DND-41 (cell line): ENCODE results near the gene FAM98B.

Source experiments
- ATAC-seq: fragments of 200-7000 bp; cut with Tn5 transposase; 3 replicates; pipeline ENCODE4 v1.9.1; 2021; ENCODE audit warnings: low read depth; ENCODE audit not compliant: insufficient read depth
- DNase-seq: peaks from one replicate; pipeline ENCODE4 v3.0.0-alpha.2; 2020
- H2AFZ ChIP-seq: 2 replicates; pipeline ENCODE4 v1.6.0; 2012; ENCODE audit warnings: low read depth, low read length
- H3K27ac ChIP-seq: 2 replicates; pipeline ENCODE4 v1.5.1; 2012; ENCODE audit warnings: low read length, inconsistent platforms
- H3K27me3 ChIP-seq: fragments of 200-600 bp; sonication (generic); 2 replicates; pipeline ENCODE4 v1.6.0; 2012; ENCODE audit warnings: low read length, mild to moderate bottlenecking, inconsistent platforms; ENCODE audit not compliant: insufficient read depth, poor library complexity
- H3K36me3 ChIP-seq: 2 replicates; pipeline ENCODE4 v1.5.1; 2012; ENCODE audit warnings: low read length, inconsistent platforms; ENCODE audit not compliant: insufficient read depth
- H3K4me1 ChIP-seq: 2 replicates; pipeline ENCODE4 v1.5.1; 2012; ENCODE audit warnings: mild to moderate bottlenecking, low read length; ENCODE audit not compliant: insufficient read depth
- H3K4me2 ChIP-seq: 2 replicates; pipeline ENCODE4 v1.6.0; 2012; ENCODE audit warnings: mild to moderate bottlenecking, moderate library complexity, low read length, inconsistent platforms; ENCODE audit not compliant: insufficient read depth
- H3K4me3 ChIP-seq, 2 experiments: fragments of 200-600 bp in 1 of 2; shearing (Covaris generic) in 1 of 2; 2 replicates each; pipeline ENCODE4 v1.5.1; 2012 to 2016; ENCODE audit warnings: inconsistent platforms in 2 of 2, low read length in 2 of 2, mild to moderate bottlenecking in 2 of 2, low read depth in 1 of 2, moderate library complexity in 1 of 2
- H3K79me2 ChIP-seq: 2 replicates; pipeline ENCODE4 v1.6.0; 2012; ENCODE audit warnings: low read length, inconsistent platforms; ENCODE audit not compliant: insufficient read depth
- H3K9ac ChIP-seq: 2 replicates; pipeline ENCODE4 v1.6.0; 2012; ENCODE audit warnings: low read depth, mild to moderate bottlenecking, inconsistent platforms, low read length, moderate library complexity
- H3K9me3 ChIP-seq: 2 replicates; pipeline ENCODE4 v1.5.1; 2012; ENCODE audit warnings: low read length, moderate library complexity, mild to moderate bottlenecking, inconsistent platforms; ENCODE audit not compliant: insufficient read depth, severe bottlenecking
- H4K20me1 ChIP-seq: 2 replicates; pipeline ENCODE4 v1.6.0; 2012; ENCODE audit warnings: low read length; ENCODE audit not compliant: insufficient read depth
- CTCF ChIP-seq: IDR thresholded peaks from 2 replicates; pipeline ENCODE4 v1.5.1; 2012; ENCODE audit warnings: borderline replicate concordance, low read length, moderate library complexity, mild to moderate bottlenecking; ENCODE audit not compliant: poor library complexity, severe bottlenecking; ENCODE audit errors: extremely low read depth
- EZH2 ChIP-seq: IDR thresholded peaks from 3 replicates; pipeline ENCODE4 v1.6.1; 2012; ENCODE audit warnings: borderline replicate concordance, low read depth, mild to moderate bottlenecking, moderate library complexity, low read length, inconsistent platforms; ENCODE audit not compliant: severe bottlenecking

FAM98B gene

GRCh38 chr15:38455092-38455491 is 1.2 kb downstream of the FAM98B start:
- TF ChIP-seq CTCF, result no peak
- ATAC-seq, result no peak
- no peak for DNase-seq
- H4K20me1 ChIP-seq, result peaks cover 36% of the 10 kb centered on the region
- H3K4me2 ChIP-seq, result peak overlapping the region; percentile 87
- peak overlapping the region; percentile 93 for H3K27ac ChIP-seq
- peaks cover 24% of the 10 kb centered on the region for H3K4me1 ChIP-seq
- H3K4me3 ChIP-seq, result peak overlapping the region; percentile 62 to 96
- no peaks in the 10 kb centered on the region for H3K9me3 ChIP-seq
- peaks cover 8% of the 10 kb centered on the region for H3K36me3 ChIP-seq
- H2AFZ ChIP-seq, result peak overlapping the region; percentile 97
- peaks cover 62% of the 10 kb centered on the region for H3K79me2 ChIP-seq
- peak overlapping the region; percentile 85 for H3K9ac ChIP-seq
- H3K27me3 ChIP-seq, result no peaks in the 10 kb centered on the region

GRCh38 chr15:38458646-38459045 is 4.7 kb downstream of the FAM98B start:
- no peak for ATAC-seq
- H3K27ac ChIP-seq, result no peak overlapping the region
- no peaks in the 10 kb centered on the region for H3K27me3 ChIP-seq
- H3K4me2 ChIP-seq, result no peak overlapping the region
- H3K36me3 ChIP-seq, result peaks cover 8% of the 10 kb centered on the region
- no peak overlapping the region for H3K4me3 ChIP-seq
- no peak for DNase-seq
- H2AFZ ChIP-seq, result no peak overlapping the region
- peaks cover 19% of the 10 kb centered on the region for H3K4me1 ChIP-seq
- H3K79me2 ChIP-seq, result peaks cover 93% of the 10 kb centered on the region
- TF ChIP-seq EZH2, result no peak
- no peaks in the 10 kb centered on the region for H3K9me3 ChIP-seq
- H4K20me1 ChIP-seq, result peaks cover 58% of the 10 kb centered on the region
- H3K9ac ChIP-seq, result no peak overlapping the region

GRCh38 chr15:38459480-38459879 is 5.6 kb downstream of the FAM98B start:
- no peaks in the 10 kb centered on the region for H3K9me3 ChIP-seq

GRCh38 chr15:38460543-38460942 is 6.6 kb downstream of the FAM98B start:
- H3K79me2 ChIP-seq, result peaks cover 93% of the 10 kb centered on the region
- TF ChIP-seq EZH2 (no peak), CTCF (no peak)
- H4K20me1 ChIP-seq, result peaks cover 51% of the 10 kb centered on the region
- no peak overlapping the region for H3K4me3 ChIP-seq
- no peaks in the 10 kb centered on the region for H3K27me3 ChIP-seq
- H3K27ac ChIP-seq, result no peak overlapping the region
- no peaks in the 10 kb centered on the region for H3K9me3 ChIP-seq
- no peak for DNase-seq
- no peak for ATAC-seq
- H3K4me2 ChIP-seq, result no peak overlapping the region
- no peak overlapping the region for H3K9ac ChIP-seq
- peaks cover 8% of the 10 kb centered on the region for H3K36me3 ChIP-seq
- no peak overlapping the region for H2AFZ ChIP-seq
- H3K4me1 ChIP-seq, result peaks cover 8% of the 10 kb centered on the region

More at GRCh38 chr15:38459480-38459879, 5.6 kb downstream of the FAM98B start:
- Histone ChIP-seq H3K4me2 (no peak overlapping the region), H3K4me3 (no peak overlapping the region), H4K20me1 (peaks cover 59% of the 10 kb centered on the region), H3K27me3 (no peaks in the 10 kb centered on the region), H3K79me2 (peaks cover 94% of the 10 kb centered on the region), H3K27ac (no peak overlapping the region), H3K4me1 (peaks cover 17% of the 10 kb centered on the region), H3K9ac (no peak overlapping the region), H3K36me3 (peaks cover 8% of the 10 kb centered on the region), H2AFZ (no peak overlapping the region)
- TF ChIP-seq EZH2 (no peak), CTCF (no peak)
- ATAC-seq, result no peak
- no peak for DNase-seq
